Measurements from ENCODE around the gene ARL5C. TPM values are rescaled to one million over a fixed set of nuclear protein-coding genes. Genes with fewer than 3 reads are reported as not detected.

Gene ARL5C
- total RNA-seq, 1 experiment from 2014 or later: not detected

GRCh38 chr17:39107155-39107554, 58.8 kb downstream of the ARL5C start:
- Mint-ChIP-seq H3K9me3 (ENCODE audit: low read depth, unreplicated experiment) (no peaks in the 10 kb centered on the region), H3K36me3 (ENCODE audit: insufficient read depth, unreplicated experiment) (no peaks in the 10 kb centered on the region), H3K27me3 (ENCODE audit: unreplicated experiment) (peaks cover 76% of the 10 kb centered on the region), H3K27ac (ENCODE audit: unreplicated experiment) (no peak overlapping the region), H3K4me3 (ENCODE audit: low read depth, unreplicated experiment) (no peak overlapping the region), H3K4me1 (ENCODE audit: low read depth, unreplicated experiment) (peaks cover 15% of the 10 kb centered on the region)
- TF ChIP-seq CTCF (IDR thresholded peaks at IDR 0.05; ENCODE audit: unreplicated experiment): no peak
- BruUV-seq (replicated peaks): no TSS peak
- DNase-seq: no peak
- intact Hi-C loops (cut with micrococcal nuclease; ENCODE audit: unreplicated experiment): loop anchor here (2.0 kb wide), 1 partner anchor 20 kb away; no protein-coding TSS in a partner anchor
- CTCF ChIA-PET: interaction anchor here (0.7 to 2.1 kb wide), 3 partner anchors 20 to 607 kb away, joined by 3 to 7 read pairs (median 4); no protein-coding TSS in a partner anchor

Other genes starting within 250 kb of the ARL5C start
- not detected in 2 replicates for gene FBXO47, start 198.8 kb downstream of the ARL5C start, total RNA-seq (2022)
- 0.39 and 0.52 TPM in 2 replicates for gene PLXDC1, start 14.5 kb downstream of the ARL5C start, total RNA-seq (2022)
- 44.1 and 52.1 TPM in 2 replicates for gene CACNB1, start 31.5 kb upstream of the ARL5C start, total RNA-seq (2022)
- gene RPL19, start 34.1 kb upstream of the ARL5C start, total RNA-seq (2022): 6,584 and 6,763 TPM in 2 replicates
- gene STAC2, start 59.8 kb upstream of the ARL5C start, total RNA-seq (2022): not detected in 2 replicates
- 70.3 and 71.5 TPM in 2 replicates for gene FBXL20, start 235.5 kb upstream of the ARL5C start, total RNA-seq (2022)

All from Calu3 (cell line).